Heart left ventricle (tissue), 13 donors: Measurements from ENCODE around the gene CLEC18A.

Experiments used
- CTCF ChIP-seq, 12 donors: fragments of 200-600 bp; sonication (generic) in 4 of 12; IDR thresholded peaks; one replicate each; pipeline versions ENCODE4 v1.5.0 to v1.8.0; 2018 to 2022; ENCODE audit warnings: antibody characterized with exemption in 12 of 12, mild to moderate bottlenecking in 5 of 12
- POLR2A ChIP-seq, 2 donors: fragments of 450-650 bp; IDR thresholded peaks; one replicate each; pipeline ENCODE4 v1.6.1; 2017; ENCODE audit warnings: antibody characterized with exemption in 2 of 2, mild to moderate bottlenecking in 2 of 2, moderate library complexity in 2 of 2
- donor health status: ischemic (EF 13 %, LVEDD 7.1; RV severe dilation, severe dysfunction).
- donor health status: DM: no; HTN: yes; CAD: no.
- donor health status: DM: no; HTN: no; CAD: no.
- donor health status: ischemic (EF 25% LVEDD 6.9; RV normal size, moderate dysfunction).
- donor health status: ischemic (EF 25% LVEDD 5.7; RV mildly dilated, moderate dysfunction).
- donor health status: ischemic (EF 35%, LVEDD 5.7; RV mildly dilated, moderate dysfunction).
- donor health status: nonischemic (EF 11% LVEDD 7.7; RV severe dilation, severe dysfunction).
- donor health status: DM: yes; HTN: yes; CAD: no.
- donor health status: PGD.
- donor health status: ischemic (EF 29% LVEDD 5.4; RV normal size, mild dysfunction).
- donor health status: nonischemic (EF 23%, LVEDD 6.1; RV moderate dilation, normal function).

- TF ChIP-seq CTCF (IDR thresholded peaks at IDR 0.05): no peak
- TF ChIP-seq POLR2A (IDR thresholded peaks at IDR 0.05): no peak
These were observed 21.7 kb upstream of the CLEC18A start for GRCh38 chr16:69929480-69929879.
